Cardiac fibroblast (primary cell): Measurements from ENCODE around the gene EVA1B.

Experiments
- DNase-seq, 2 donors: peaks; one replicate each; pipeline versions ENCODE4 v3.0.0 to v3.0.0-alpha.2; 2010; ENCODE audit warnings: low read depth in 2 of 2
- H3K4me3 ChIP-seq, 2 donors: replicated peaks in 1 of 2; 1 replicate in 1 of 2; 2 replicates in 1 of 2; pipeline ENCODE4 v1.5.1; 2011; ENCODE audit warnings: low read depth in 2 of 2, low read length in 2 of 2, mild to moderate bottlenecking in 2 of 2, moderate library complexity in 1 of 2
- TF ChIP-seq, protein P1 (sequence below): IDR thresholded peaks from one replicate; pipeline ENCODE4 v1.5.1; 2011; ENCODE audit warnings: low read depth, mild to moderate bottlenecking, low read length, inconsistent platforms

EVA1B gene

DNA sequence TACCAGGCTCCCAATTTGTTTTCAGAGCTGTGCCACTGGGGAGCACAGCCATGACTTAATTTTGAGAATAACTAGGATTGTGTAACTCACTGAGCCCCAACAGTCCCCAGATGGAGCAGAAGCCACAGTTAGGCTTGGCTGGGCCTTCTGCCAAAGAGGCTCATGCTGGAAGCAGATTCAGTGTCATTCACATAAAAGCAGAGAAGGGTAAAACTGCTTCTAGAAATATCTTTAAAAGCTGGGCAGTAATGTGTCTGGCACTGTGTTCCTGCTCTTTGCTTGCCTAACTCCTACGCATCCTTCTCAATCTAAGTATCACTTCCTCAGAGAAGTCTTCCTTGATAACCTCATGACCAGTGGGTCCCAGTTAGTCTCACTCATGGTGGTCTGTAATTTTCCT is 41.9 kb upstream of the EVA1B start:
- peak; percentile 74 to 76 for DNase-seq
- TF ChIP-seq, protein P1, sequence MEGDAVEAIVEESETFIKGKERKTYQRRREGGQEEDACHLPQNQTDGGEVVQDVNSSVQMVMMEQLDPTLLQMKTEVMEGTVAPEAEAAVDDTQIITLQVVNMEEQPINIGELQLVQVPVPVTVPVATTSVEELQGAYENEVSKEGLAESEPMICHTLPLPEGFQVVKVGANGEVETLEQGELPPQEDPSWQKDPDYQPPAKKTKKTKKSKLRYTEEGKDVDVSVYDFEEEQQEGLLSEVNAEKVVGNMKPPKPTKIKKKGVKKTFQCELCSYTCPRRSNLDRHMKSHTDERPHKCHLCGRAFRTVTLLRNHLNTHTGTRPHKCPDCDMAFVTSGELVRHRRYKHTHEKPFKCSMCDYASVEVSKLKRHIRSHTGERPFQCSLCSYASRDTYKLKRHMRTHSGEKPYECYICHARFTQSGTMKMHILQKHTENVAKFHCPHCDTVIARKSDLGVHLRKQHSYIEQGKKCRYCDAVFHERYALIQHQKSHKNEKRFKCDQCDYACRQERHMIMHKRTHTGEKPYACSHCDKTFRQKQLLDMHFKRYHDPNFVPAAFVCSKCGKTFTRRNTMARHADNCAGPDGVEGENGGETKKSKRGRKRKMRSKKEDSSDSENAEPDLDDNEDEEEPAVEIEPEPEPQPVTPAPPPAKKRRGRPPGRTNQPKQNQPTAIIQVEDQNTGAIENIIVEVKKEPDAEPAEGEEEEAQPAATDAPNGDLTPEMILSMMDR = no peak
- no peak overlapping the region for H3K4me3 ChIP-seq

DNA sequence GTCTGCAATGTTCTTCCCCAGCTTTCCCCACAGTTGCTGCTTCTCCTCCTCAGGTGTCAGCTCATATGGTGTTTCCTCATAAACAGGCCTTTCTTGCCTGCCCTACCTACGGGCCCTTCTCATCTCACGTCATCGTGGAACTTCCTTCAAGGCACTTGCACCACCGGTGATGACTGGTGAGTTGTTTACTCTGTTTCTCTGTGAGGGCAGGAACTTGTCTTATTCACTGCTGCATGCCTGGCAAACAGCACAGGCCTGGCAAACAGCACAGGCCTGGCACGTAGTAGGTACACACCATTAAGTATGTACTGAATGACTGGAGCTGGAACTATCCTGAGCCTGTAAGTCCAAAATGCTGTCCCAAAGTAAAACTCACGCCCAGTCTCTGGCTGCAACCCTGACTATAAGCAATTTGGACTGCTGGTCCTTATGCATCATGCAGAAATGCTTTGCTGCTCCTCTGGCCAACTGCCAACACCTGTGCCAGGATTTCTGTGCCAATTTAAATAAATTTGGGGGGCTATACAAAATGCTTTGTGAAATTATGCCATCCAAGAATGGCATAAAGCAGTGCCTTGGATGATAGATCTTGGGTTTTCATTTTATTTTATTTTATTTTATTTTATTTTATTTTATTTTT is 36.6 kb upstream of the EVA1B start:
- DNase-seq = peak in 1 of 2 donors; percentile 48
- TF ChIP-seq, protein P1 = no peak
- no peak overlapping the region for H3K4me3 ChIP-seq

DNA sequence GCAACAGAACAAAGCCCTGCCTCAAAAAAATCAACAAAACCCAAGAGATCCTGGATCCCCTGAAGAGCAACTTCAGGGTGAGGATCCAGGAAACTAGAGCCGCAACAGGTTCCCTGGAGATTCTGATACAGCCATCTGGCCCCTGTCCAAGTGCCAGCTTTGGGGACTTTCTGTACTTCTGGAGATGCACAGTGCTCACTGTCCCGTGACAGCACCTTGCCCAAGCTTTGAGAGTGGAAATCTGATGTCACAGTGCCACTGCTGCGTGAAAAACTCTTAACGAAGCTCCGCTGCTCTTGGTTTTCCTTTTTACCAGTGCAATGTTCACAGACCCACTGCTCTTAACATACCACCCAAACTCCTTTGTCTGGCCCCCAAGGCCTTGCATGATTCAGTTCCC is 35.9 kb upstream of the EVA1B start:
- no peak overlapping the region for H3K4me3 ChIP-seq
- TF ChIP-seq, protein P1 = no peak
- no peak for DNase-seq

DNA sequence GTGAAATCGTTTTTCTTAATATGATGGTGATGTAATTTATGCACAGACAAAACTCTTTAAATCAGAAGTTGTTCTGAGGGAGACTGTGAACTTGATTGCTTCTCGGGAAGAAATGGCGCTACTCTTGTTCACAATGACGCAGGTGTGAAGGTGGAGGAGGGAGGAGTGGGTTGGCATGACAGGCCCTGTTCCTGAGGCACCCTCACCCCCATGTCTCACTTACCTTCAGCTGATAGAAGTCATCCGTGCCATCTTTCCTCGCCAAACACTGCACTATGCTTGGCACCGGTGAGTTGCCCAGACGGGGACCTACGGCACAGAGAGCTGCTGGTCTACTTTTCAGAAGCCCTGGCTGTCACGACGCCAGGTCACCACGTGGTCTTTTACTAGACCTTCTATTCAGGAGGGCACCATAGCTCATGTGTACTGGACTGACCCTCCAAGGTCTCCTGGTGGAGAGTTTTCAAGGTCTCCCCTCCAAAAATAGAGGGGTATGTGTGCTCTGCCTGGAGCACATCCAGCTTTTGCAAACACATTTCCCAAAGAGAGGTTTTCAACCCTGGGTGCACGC is 35.2 kb upstream of the EVA1B start:
- TF ChIP-seq, protein P1 = no peak
- H3K4me3 ChIP-seq = no peak overlapping the region
- DNase-seq = no peak

DNA sequence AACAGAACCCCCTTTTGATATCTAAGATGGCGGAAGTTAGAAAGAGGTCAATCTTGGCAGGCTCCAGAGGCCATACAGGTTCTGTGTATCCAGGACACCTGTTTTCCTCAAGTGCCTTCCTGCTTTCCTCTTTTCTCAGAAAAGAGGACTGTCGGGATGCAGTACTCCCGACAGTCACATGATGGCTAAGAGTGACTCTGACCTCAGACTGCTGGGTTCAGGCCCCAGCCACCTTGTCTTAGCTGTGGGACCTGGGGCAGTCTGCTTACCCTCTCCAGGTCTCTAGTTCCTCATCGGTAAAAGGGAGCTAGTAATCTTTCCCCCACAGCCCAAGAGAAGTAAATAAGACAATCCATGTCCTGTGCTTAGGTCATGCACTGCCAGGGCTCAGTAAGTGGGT is 32.4 kb upstream of the EVA1B start:
- H3K4me3 ChIP-seq = no peak overlapping the region
- DNase-seq = no peak
- TF ChIP-seq, protein P1 = no peak

DNA sequence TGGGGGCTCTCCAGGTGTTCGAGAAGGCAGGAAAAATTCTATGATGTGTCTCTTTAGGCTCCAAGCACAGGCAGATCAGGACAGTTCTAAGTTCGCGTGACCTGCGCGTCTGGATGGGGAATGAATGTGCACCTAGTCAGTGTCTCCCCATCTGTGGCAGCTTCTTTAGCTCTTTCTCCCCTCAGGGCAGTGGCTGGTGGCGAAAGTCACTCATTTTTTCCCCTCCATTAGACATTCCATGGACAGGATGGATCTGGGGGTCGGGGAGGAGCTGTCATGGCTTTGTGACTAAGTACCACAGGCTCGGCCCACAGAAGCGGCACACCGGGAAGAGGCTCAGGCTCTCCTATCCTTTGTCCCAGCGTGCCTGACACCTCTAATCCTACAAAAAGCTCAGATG is 31.0 kb upstream of the EVA1B start:
- H3K4me3 ChIP-seq = no peak overlapping the region
- TF ChIP-seq, protein P1 = no peak
- no peak for DNase-seq
